K562 (cell line): ENCODE measurements around the gene MCIDAS.

Experiments used
- ARID2 ChIP-seq: fragments of 450-650 bp; IDR thresholded peaks from 2 replicates; pipeline ENCODE4 v1.6.1; 2017; ENCODE audit warnings: antibody characterized with exemption, mild to moderate bottlenecking
- BRF1 ChIP-seq: IDR thresholded peaks from 3 replicates; pipeline ENCODE4 v1.6.1; 2011; ENCODE audit warnings: borderline replicate concordance, mild to moderate bottlenecking; ENCODE audit not compliant: insufficient read length; ENCODE audit errors: extremely low read depth
- CEBPB ChIP-seq: fragments of 450-650 bp; IDR thresholded peaks from 2 replicates; pipeline ENCODE4 v1.6.1; 2016; ENCODE audit warnings: missing genetic modification characterization, missing compliant biosample characterization
- EGR1 ChIP-seq: fragments of 450-650 bp; conservative IDR thresholded peaks from 2 replicates; pipeline ENCODE4 v1.6.1; 2017; ENCODE audit warnings: mild to moderate bottlenecking
- HDGF ChIP-seq: fragments of 450-650 bp; IDR thresholded peaks from 2 replicates; pipeline ENCODE4 v1.6.1; 2016
- PHF8 ChIP-seq: fragments of 200-600 bp; sonication (generic); IDR thresholded peaks from 2 replicates; pipeline ENCODE4 v1.6.1; 2012; ENCODE audit warnings: mixed run types, mild to moderate bottlenecking, inconsistent platforms, low read length, moderate library complexity, borderline replicate concordance
- TEAD1 ChIP-seq, 2 experiments: fragments of 450-650 bp in 1 of 2; sonication (generic) in 1 of 2; formaldehyde crosslinking; IDR thresholded peaks; 2 replicates each; pipeline versions ENCODE4 v1.4.0 to v1.8.0; 2020 to 2022; ENCODE audit warnings: mild to moderate bottlenecking in 2 of 2, missing genetic modification reagents in 1 of 2
- ZC3H8 ChIP-seq: fragments of 450-650 bp; IDR thresholded peaks from 2 replicates; pipeline ENCODE4 v1.6.1; 2017
- TF ChIP-seq, protein P1 (sequence below), 3 experiments: IDR thresholded peaks in 2 of 3; conservative IDR thresholded peaks in 1 of 3; 2 replicates each; pipeline ENCODE4 v1.5.1; 2011 to 2012; ENCODE audit warnings: low read length in 3 of 3, mild to moderate bottlenecking in 3 of 3, control low read depth in 2 of 3, improper control_type of control experiment in 1 of 3, inconsistent platforms in 1 of 3, low read depth in 1 of 3, mixed read lengths in 1 of 3, moderate library complexity in 1 of 3; ENCODE audit not compliant: insufficient read depth in 2 of 3
- TF ChIP-seq, protein P2 (sequence below): sonication (generic); formaldehyde crosslinking; IDR thresholded peaks from 2 replicates; pipeline ENCODE4 v1.9.0; 2022; ENCODE audit warnings: mild to moderate bottlenecking, missing genetic modification reagents
- TF ChIP-seq, protein P3 (sequence below): IDR thresholded peaks from 2 replicates; pipeline ENCODE4 v1.6.1; 2016; ENCODE audit warnings: missing genetic modification characterization, missing compliant biosample characterization
- TF ChIP-seq, protein P4 (sequence below): sonication (generic); formaldehyde crosslinking; IDR thresholded peaks from 2 replicates; pipeline ENCODE4 v1.8.0; 2022; ENCODE audit warnings: mild to moderate bottlenecking, low read depth, missing genetic modification reagents

DNA sequence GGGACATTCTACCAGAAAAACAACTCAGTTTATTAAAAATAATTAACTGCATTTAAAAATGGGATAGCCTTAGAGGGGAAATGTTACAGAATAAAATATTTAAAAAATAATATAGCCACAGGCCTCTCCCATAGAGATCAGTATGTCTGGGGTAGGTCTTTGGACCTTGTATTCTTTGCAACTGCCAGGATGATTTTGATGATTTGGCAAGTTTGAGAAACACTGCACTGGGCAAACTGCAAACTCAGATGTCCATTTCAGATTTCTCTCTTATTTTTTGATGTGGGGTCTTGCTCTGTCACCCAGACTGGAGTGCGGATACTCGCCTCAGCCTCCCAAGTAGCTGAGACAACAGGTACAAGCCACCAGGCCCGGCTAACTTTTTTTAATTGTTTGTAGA lies 31.2 kb upstream of the MCIDAS start:
- TF ChIP-seq, protein P1, sequence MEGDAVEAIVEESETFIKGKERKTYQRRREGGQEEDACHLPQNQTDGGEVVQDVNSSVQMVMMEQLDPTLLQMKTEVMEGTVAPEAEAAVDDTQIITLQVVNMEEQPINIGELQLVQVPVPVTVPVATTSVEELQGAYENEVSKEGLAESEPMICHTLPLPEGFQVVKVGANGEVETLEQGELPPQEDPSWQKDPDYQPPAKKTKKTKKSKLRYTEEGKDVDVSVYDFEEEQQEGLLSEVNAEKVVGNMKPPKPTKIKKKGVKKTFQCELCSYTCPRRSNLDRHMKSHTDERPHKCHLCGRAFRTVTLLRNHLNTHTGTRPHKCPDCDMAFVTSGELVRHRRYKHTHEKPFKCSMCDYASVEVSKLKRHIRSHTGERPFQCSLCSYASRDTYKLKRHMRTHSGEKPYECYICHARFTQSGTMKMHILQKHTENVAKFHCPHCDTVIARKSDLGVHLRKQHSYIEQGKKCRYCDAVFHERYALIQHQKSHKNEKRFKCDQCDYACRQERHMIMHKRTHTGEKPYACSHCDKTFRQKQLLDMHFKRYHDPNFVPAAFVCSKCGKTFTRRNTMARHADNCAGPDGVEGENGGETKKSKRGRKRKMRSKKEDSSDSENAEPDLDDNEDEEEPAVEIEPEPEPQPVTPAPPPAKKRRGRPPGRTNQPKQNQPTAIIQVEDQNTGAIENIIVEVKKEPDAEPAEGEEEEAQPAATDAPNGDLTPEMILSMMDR (IDR thresholded peaks at IDR 0.05 in 2 of 3, conservative IDR thresholded peaks at IDR 0.05 in 1 of 3; ENCODE audit: insufficient read depth in 2 of 3, low read depth in 1 of 3, low read length in 3 of 3), result no peak
- no peak for TF ChIP-seq HDGF
- TF ChIP-seq ZC3H8, result no peak
- TF ChIP-seq BRF1, result no peak
- TF ChIP-seq ARID2, result no peak
- no peak for TF ChIP-seq EGR1
- TF ChIP-seq CEBPB (tag), result no peak
- TF ChIP-seq, protein P2, sequence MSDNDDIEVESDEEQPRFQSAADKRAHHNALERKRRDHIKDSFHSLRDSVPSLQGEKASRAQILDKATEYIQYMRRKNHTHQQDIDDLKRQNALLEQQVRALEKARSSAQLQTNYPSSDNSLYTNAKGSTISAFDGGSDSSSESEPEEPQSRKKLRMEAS, result no peak
- TF ChIP-seq, protein P3, sequence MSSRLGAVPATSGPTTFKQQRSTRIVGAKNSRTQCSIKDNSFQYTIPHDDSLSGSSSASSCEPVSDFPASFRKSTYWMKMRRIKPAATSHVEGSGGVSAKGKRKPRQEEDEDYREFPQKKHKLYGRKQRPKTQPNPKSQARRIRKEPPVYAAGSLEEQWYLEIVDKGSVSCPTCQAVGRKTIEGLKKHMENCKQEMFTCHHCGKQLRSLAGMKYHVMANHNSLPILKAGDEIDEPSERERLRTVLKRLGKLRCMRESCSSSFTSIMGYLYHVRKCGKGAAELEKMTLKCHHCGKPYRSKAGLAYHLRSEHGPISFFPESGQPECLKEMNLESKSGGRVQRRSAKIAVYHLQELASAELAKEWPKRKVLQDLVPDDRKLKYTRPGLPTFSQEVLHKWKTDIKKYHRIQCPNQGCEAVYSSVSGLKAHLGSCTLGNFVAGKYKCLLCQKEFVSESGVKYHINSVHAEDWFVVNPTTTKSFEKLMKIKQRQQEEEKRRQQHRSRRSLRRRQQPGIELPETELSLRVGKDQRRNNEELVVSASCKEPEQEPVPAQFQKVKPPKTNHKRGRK (tag), result no peak
- TF ChIP-seq, protein P4, sequence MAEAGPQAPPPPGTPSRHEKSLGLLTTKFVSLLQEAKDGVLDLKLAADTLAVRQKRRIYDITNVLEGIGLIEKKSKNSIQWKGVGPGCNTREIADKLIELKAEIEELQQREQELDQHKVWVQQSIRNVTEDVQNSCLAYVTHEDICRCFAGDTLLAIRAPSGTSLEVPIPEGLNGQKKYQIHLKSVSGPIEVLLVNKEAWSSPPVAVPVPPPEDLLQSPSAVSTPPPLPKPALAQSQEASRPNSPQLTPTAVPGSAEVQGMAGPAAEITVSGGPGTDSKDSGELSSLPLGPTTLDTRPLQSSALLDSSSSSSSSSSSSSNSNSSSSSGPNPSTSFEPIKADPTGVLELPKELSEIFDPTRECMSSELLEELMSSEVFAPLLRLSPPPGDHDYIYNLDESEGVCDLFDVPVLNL (CRISPR knock-in tag), result no peak
- no peak for TF ChIP-seq PHF8
- no peak for TF ChIP-seq TEAD1 (CRISPR knock-in tag; IDR thresholded peaks at IDR 0.05)
